NCI-H2107 (cell line): ENCODE results near the gene EAF1.
"Not testable (repeated sequence)": the region's sequence is repeated elsewhere in the genome, so short reads cannot be mapped to it uniquely, and the experiment has no call there.

Source experiments
- DNase-seq: peaks from one replicate; lab custom pipeline; 2025; lab: John Stamatoyannopoulos, UW

The EAF1 gene

GRCh38 chr3:15427182-15427880 lies at the start of gene EAF1, which contains the start of gene METTL6:
EAF1 (plus strand) TSS chr3:15427598; CDS start chr3:15427780, 182 bp downstream.
METTL6 (minus strand) TSS chr3:15427544; CDS start chr3:15426511, 1,033 bp downstream.
- peak; percentile 39 for DNase-seq

GRCh38 chr3:15377961-15378791 lies 49.2 kb upstream of the EAF1 start:
- DNase-seq = peak; percentile 68

GRCh38 chr3:15380980-15381890 lies 46.2 kb upstream of the EAF1 start:
- no peak for DNase-seq

- DNase-seq = no peak
Measured at GRCh38 chr3:15382405-15382923, 44.9 kb upstream of the EAF1 start.

GRCh38 chr3:15384510-15385237 lies 42.7 kb upstream of the EAF1 start:
- no peak for DNase-seq

- not testable (repeated sequence) for DNase-seq
Measured at GRCh38 chr3:15385238-15385695, 42.1 kb upstream of the EAF1 start.

GRCh38 chr3:15385901-15386653 lies 41.3 kb upstream of the EAF1 start:
- DNase-seq = no peak

GRCh38 chr3:15386654-15386955 lies 40.8 kb upstream of the EAF1 start:
- DNase-seq = not testable (repeated sequence)

GRCh38 chr3:15387171-15387581 lies 40.2 kb upstream of the EAF1 start:
- DNase-seq = no peak

GRCh38 chr3:15387735-15388134 lies 39.7 kb upstream of the EAF1 start:
- DNase-seq = no peak

GRCh38 chr3:15388335-15388734 lies 39.1 kb upstream of the EAF1 start:
- not testable (repeated sequence) for DNase-seq

- DNase-seq = no peak
Measured at GRCh38 chr3:15390460-15390859, 36.9 kb upstream of the EAF1 start.

- DNase-seq = no peak
Measured at GRCh38 chr3:15391007-15391406, 36.4 kb upstream of the EAF1 start.

GRCh38 chr3:15393252-15393651 lies 34.1 kb upstream of the EAF1 start:
- not testable (repeated sequence) for DNase-seq

GRCh38 chr3:15398731-15399133 lies 28.7 kb upstream of the EAF1 start:
- DNase-seq = not testable (repeated sequence)

GRCh38 chr3:15399970-15400369 lies 27.4 kb upstream of the EAF1 start:
- no peak for DNase-seq

GRCh38 chr3:15401936-15402335 lies 25.5 kb upstream of the EAF1 start:
- no peak for DNase-seq

GRCh38 chr3:15403495-15403894 lies 23.9 kb upstream of the EAF1 start:
- no peak for DNase-seq

GRCh38 chr3:15403965-15404364 lies 23.4 kb upstream of the EAF1 start:
- no peak for DNase-seq

- DNase-seq = no peak
Measured at GRCh38 chr3:15404767-15405166, 22.6 kb upstream of the EAF1 start.
